ENCODE data around the gene GPR78. TPM values are rescaled to one million over a fixed set of nuclear protein-coding genes. Genes with fewer than 3 reads are reported as not detected.

The GPR78 gene
- total and polyA plus RNA-seq, 2 of the 4 experiments (the other 2 are of a cell fraction): under 0.01 to 0.10 TPM

DNA sequence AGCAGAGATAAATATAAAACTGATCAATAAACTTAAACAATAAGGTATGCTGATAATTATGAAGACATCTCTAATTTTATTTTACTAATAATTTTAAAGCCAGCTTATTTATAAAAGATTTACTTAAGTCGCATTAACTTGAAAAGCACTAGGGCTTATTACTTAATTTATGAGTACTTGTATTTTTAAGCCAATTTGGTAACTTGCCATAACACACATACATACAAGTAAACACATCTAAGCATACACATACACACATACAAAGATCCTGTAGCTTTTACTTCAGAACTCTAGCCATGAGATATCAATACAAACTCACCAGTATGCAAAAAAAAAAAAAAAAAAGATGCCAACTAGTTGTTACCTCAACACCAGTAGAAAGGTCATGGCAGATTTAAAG is 10.0 kb upstream of the GPR78 start:
- TF ChIP-seq, protein P1, sequence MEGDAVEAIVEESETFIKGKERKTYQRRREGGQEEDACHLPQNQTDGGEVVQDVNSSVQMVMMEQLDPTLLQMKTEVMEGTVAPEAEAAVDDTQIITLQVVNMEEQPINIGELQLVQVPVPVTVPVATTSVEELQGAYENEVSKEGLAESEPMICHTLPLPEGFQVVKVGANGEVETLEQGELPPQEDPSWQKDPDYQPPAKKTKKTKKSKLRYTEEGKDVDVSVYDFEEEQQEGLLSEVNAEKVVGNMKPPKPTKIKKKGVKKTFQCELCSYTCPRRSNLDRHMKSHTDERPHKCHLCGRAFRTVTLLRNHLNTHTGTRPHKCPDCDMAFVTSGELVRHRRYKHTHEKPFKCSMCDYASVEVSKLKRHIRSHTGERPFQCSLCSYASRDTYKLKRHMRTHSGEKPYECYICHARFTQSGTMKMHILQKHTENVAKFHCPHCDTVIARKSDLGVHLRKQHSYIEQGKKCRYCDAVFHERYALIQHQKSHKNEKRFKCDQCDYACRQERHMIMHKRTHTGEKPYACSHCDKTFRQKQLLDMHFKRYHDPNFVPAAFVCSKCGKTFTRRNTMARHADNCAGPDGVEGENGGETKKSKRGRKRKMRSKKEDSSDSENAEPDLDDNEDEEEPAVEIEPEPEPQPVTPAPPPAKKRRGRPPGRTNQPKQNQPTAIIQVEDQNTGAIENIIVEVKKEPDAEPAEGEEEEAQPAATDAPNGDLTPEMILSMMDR (conservative IDR thresholded peaks at IDR 0.05; ENCODE audit: low read depth, low read length): no peak
- TF ChIP-seq RFX5 (IDR thresholded peaks at IDR 0.05; ENCODE audit: low read depth, low read length) (no peak), NFE2L2 (IDR thresholded peaks at IDR 0.05; ENCODE audit: low read depth, low read length) (no peak), MAZ (IDR thresholded peaks at IDR 0.05; ENCODE audit: borderline replicate concordance, low read depth, low read length) (no peak), MAFK (IDR thresholded peaks at IDR 0.05; ENCODE audit: low read depth, low read length) (no peak), MXI1 (IDR thresholded peaks at IDR 0.05; ENCODE audit: borderline replicate concordance, low read depth, low read length) (no peak), BHLHE40 (IDR thresholded peaks at IDR 0.05; ENCODE audit: low read depth, low read length) (no peak)
- TF ChIP-seq, protein P2, sequence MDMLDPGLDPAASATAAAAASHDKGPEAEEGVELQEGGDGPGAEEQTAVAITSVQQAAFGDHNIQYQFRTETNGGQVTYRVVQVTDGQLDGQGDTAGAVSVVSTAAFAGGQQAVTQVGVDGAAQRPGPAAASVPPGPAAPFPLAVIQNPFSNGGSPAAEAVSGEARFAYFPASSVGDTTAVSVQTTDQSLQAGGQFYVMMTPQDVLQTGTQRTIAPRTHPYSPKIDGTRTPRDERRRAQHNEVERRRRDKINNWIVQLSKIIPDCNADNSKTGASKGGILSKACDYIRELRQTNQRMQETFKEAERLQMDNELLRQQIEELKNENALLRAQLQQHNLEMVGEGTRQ (IDR thresholded peaks at IDR 0.05; ENCODE audit: low read depth, low read length): no peak
- TF ChIP-seq, protein P3, sequence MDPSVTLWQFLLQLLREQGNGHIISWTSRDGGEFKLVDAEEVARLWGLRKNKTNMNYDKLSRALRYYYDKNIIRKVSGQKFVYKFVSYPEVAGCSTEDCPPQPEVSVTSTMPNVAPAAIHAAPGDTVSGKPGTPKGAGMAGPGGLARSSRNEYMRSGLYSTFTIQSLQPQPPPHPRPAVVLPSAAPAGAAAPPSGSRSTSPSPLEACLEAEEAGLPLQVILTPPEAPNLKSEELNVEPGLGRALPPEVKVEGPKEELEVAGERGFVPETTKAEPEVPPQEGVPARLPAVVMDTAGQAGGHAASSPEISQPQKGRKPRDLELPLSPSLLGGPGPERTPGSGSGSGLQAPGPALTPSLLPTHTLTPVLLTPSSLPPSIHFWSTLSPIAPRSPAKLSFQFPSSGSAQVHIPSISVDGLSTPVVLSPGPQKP (IDR thresholded peaks at IDR 0.05; ENCODE audit: borderline replicate concordance, low read depth, low read length): no peak
- dilution Hi-C loops (cut with HindIII; ENCODE audit: low sequenced_read_pairs, unreplicated experiment): no loop called here
- Histone ChIP-seq H3K4ac (ENCODE audit: low read depth, low read length) (no peak overlapping the region), H2AK5ac (ENCODE audit: low read depth, low read length) (no peak overlapping the region), H3K9me1 (ENCODE audit: insufficient read depth, low read length) (no peaks in the 10 kb centered on the region), H3K79me1 (ENCODE audit: low read depth in 1 of 2, low read length in 2 of 2) (no peaks in the 10 kb centered on the region), H2BK15ac (ENCODE audit: low read depth, low read length) (no peak overlapping the region), H4K8ac (ENCODE audit: low read depth in 2 of 2, low read length in 2 of 2) (no peak overlapping the region), H3K27me3 (ENCODE audit: control insufficient read depth, insufficient read depth, low read length) (peaks cover 30% of the 10 kb centered on the region), H3K56ac (ENCODE audit: extremely low read depth, insufficient read depth, low read length) (no peak overlapping the region), H3K23ac (ENCODE audit: low read depth, low read length) (no peak overlapping the region), H3K14ac (replicated peaks; ENCODE audit: low read depth, low read length) (no peak overlapping the region), H4K91ac (ENCODE audit: insufficient read depth, low read depth, low read length) (no peak overlapping the region), H4K20me1 (ENCODE audit: insufficient read depth, low read length) (no peaks in the 10 kb centered on the region), H3K4me1 (ENCODE audit: control insufficient read depth, insufficient read depth, low read length) (no peaks in the 10 kb centered on the region), H3K27ac (ENCODE audit: insufficient read depth, low read length) (no peak overlapping the region), H3K4me3 (ENCODE audit: insufficient read depth, low read depth, low read length) (no peak overlapping the region), H3K9me3 (ENCODE audit: control insufficient read depth, insufficient read depth, low read length) (no peaks in the 10 kb centered on the region), H3K4me2 (ENCODE audit: low read depth, low read length) (no peak overlapping the region), H2BK20ac (ENCODE audit: low read depth, low read length) (no peak overlapping the region), H3K36me3 (ENCODE audit: control insufficient read depth, insufficient read depth, low read length) (no peaks in the 10 kb centered on the region), H2BK120ac (ENCODE audit: low read depth, low read length) (no peak overlapping the region), H2AFZ (replicated peaks; ENCODE audit: low read length, poor library complexity) (no peak overlapping the region), H2BK5ac (ENCODE audit: low read depth, low read length, poor library complexity, severe bottlenecking) (no peak overlapping the region), H2AK9ac (replicated peaks; ENCODE audit: low read depth, low read length, poor library complexity) (no peak overlapping the region), H3K9ac (ENCODE audit: low read depth, low read length) (no peak overlapping the region), H3K18ac (ENCODE audit: low read depth, low read length) (no peak overlapping the region), H4K5ac (ENCODE audit: low read depth, low read length) (no peak overlapping the region)
- CTCF ChIA-PET: no interaction called here
- POLR2A ChIA-PET (ENCODE audit: unreplicated experiment): interaction anchor here (0.6 kb wide), 1 partner anchor 14 kb away, joined by 7 read pairs; no protein-coding TSS in a partner anchor
- no TSS peak for BruUV-seq (replicated peaks)
- in situ Hi-C loops (cut with MboI; ENCODE audit: low sequenced_read_pairs): no loop called here
- WGBS, 2 experiments (ENCODE audit: extremely low coverage in 2 of 2, insufficient read length in 1 of 2): no CpG with 5 or more reads among the region's 1 CpG
- DNase-seq: no peak
- ATAC-seq (ENCODE audit: low read depth): no peak
- intact Hi-C loops (cut with micrococcal nuclease): no loop called here

Measured in IMR-90 (cell line).